ENCODE data around the gene TARS1. TPM values are rescaled to one million over a fixed set of nuclear protein-coding genes. Genes with fewer than 3 reads are reported as not detected.
"Not testable (repeated sequence)": the region's sequence is repeated elsewhere in the genome, so short reads cannot be mapped to it uniquely, and the experiment has no call there.

TARS1 gene
- polyA plus RNA-seq, 1 donor from 2014 or later = 88.7 TPM

DNA sequence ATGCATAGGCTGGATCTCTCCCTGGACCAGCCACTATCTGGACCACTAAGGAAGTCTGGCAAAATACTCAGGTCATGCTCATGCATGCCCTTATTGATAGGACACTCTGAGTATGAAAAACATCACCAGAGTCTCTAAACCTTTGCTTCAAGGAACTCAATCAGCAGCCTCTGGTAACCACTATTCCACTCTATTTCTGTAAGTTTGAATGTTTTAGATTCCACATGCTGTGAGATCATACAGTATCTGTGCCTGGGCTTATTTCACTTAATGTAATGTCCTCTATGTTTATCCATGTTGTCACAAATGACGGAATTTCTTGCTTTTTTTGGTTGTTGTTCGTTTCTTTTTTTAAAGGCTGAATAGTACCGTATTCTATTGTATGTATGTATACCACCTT lies 68.3 kb downstream of the TARS1 start:
- no peaks in the 10 kb centered on the region for H3K27me3 ChIP-seq (ENCODE audit: insufficient read depth, low read depth, low read length)
- H2AFZ ChIP-seq (ENCODE audit: low read depth, low read length) = no peak overlapping the region
- H3K4me2 ChIP-seq (ENCODE audit: low read length) = no peak overlapping the region
- H3K36me3 ChIP-seq (ENCODE audit: insufficient read depth, low read length) = no peaks in the 10 kb centered on the region
- no peak for TF ChIP-seq RAD21 (conservative IDR thresholded peaks at IDR 0.05)
- no peak for TF ChIP-seq MXI1 (conservative IDR thresholded peaks at IDR 0.05; ENCODE audit: poor library complexity, severe bottlenecking)
- TF ChIP-seq EP300 (conservative IDR thresholded peaks at IDR 0.05; ENCODE audit: poor library complexity, severe bottlenecking) = no peak
- no peak for TF ChIP-seq SMC3 (conservative IDR thresholded peaks at IDR 0.05; ENCODE audit: poor library complexity)
- TF ChIP-seq, protein P1, sequence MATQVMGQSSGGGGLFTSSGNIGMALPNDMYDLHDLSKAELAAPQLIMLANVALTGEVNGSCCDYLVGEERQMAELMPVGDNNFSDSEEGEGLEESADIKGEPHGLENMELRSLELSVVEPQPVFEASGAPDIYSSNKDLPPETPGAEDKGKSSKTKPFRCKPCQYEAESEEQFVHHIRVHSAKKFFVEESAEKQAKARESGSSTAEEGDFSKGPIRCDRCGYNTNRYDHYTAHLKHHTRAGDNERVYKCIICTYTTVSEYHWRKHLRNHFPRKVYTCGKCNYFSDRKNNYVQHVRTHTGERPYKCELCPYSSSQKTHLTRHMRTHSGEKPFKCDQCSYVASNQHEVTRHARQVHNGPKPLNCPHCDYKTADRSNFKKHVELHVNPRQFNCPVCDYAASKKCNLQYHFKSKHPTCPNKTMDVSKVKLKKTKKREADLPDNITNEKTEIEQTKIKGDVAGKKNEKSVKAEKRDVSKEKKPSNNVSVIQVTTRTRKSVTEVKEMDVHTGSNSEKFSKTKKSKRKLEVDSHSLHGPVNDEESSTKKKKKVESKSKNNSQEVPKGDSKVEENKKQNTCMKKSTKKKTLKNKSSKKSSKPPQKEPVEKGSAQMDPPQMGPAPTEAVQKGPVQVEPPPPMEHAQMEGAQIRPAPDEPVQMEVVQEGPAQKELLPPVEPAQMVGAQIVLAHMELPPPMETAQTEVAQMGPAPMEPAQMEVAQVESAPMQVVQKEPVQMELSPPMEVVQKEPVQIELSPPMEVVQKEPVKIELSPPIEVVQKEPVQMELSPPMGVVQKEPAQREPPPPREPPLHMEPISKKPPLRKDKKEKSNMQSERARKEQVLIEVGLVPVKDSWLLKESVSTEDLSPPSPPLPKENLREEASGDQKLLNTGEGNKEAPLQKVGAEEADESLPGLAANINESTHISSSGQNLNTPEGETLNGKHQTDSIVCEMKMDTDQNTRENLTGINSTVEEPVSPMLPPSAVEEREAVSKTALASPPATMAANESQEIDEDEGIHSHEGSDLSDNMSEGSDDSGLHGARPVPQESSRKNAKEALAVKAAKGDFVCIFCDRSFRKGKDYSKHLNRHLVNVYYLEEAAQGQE (IDR thresholded peaks at IDR 0.05; ENCODE audit: borderline replicate concordance) = no peak
- no peak for TF ChIP-seq TAF1 (IDR thresholded peaks at IDR 0.05; ENCODE audit: low read depth)
- TF ChIP-seq POLR2AphosphoS5 (IDR thresholded peaks at IDR 0.05) = no peak
- TF ChIP-seq, protein P2, sequence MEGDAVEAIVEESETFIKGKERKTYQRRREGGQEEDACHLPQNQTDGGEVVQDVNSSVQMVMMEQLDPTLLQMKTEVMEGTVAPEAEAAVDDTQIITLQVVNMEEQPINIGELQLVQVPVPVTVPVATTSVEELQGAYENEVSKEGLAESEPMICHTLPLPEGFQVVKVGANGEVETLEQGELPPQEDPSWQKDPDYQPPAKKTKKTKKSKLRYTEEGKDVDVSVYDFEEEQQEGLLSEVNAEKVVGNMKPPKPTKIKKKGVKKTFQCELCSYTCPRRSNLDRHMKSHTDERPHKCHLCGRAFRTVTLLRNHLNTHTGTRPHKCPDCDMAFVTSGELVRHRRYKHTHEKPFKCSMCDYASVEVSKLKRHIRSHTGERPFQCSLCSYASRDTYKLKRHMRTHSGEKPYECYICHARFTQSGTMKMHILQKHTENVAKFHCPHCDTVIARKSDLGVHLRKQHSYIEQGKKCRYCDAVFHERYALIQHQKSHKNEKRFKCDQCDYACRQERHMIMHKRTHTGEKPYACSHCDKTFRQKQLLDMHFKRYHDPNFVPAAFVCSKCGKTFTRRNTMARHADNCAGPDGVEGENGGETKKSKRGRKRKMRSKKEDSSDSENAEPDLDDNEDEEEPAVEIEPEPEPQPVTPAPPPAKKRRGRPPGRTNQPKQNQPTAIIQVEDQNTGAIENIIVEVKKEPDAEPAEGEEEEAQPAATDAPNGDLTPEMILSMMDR (IDR thresholded peaks at IDR 0.05; ENCODE audit: poor library complexity, severe bottlenecking) = no peak
- no peak for TF ChIP-seq EZH2 (IDR thresholded peaks at IDR 0.05; ENCODE audit: borderline replicate concordance, insufficient read depth, low read length, poor library complexity, severe bottlenecking)
- H3K9me3 ChIP-seq (ENCODE audit: low read length) = no peaks in the 10 kb centered on the region
- H3K27ac ChIP-seq (ENCODE audit: low read length) = no peak overlapping the region
- no peak overlapping the region for H3K4me3 ChIP-seq (ENCODE audit: low read length)
- no peak overlapping the region for H3K9ac ChIP-seq (ENCODE audit: low read length)
- H3K9me2 ChIP-seq (ENCODE audit: insufficient read depth, low read length) = no peaks in the 10 kb centered on the region
- H3K79me2 ChIP-seq (replicated peaks; ENCODE audit: insufficient read depth, low read length) = no peaks in the 10 kb centered on the region
- H3F3A ChIP-seq (ENCODE audit: insufficient read depth, low read length, poor library complexity, severe bottlenecking) = no peaks in the 10 kb centered on the region
- H4K20me1 ChIP-seq (ENCODE audit: insufficient read depth) = no peaks in the 10 kb centered on the region

DNA sequence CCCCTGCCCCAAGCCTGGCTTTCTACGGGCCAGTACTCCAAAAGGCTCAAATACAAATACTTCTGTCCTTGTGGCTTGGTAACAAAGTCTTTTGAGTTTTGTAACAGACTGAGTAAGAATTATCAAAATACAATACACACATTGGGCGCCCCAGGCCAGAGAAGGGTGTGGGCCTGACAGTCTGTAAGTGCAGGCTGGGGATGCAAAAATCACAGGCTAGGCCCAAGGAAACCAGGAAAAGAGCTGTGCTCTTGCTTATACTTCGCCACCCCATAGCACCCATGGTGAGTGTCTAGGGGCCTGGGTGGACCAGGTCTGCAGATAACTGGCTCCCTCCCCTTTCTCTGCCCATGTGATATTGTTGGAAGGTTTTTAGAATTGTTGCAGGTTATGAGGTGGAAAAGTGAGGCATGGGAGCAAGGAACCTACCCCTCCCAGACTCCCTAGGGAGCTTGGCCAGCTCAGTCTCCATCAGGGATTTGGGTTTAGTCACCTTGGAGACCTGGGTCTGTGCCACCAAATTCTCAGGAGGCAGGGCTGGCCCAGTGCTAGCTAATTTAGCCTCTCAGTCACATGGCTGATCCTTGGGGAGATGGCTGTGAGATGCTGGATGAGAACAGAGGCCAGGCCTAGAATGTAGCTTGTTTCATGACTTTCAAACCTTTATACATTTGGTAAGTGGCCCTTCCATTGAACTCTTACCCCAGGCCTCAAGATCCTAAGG lies 72.9 kb downstream of the TARS1 start:
- H3K4me2 ChIP-seq (ENCODE audit: low read length) = no peak overlapping the region
- H3K79me2 ChIP-seq (replicated peaks; ENCODE audit: insufficient read depth, low read length) = no peaks in the 10 kb centered on the region
- no peaks in the 10 kb centered on the region for H3K27me3 ChIP-seq (ENCODE audit: insufficient read depth, low read depth, low read length)
- H4K20me1 ChIP-seq (ENCODE audit: insufficient read depth) = no peaks in the 10 kb centered on the region
- no peak overlapping the region for H3K27ac ChIP-seq (ENCODE audit: low read length)
- H3K9me3 ChIP-seq (ENCODE audit: low read length) = no peaks in the 10 kb centered on the region
- no peaks in the 10 kb centered on the region for H3K9me2 ChIP-seq (ENCODE audit: insufficient read depth, low read length)
- no peaks in the 10 kb centered on the region for H3F3A ChIP-seq (ENCODE audit: insufficient read depth, low read length, poor library complexity, severe bottlenecking)
- TF ChIP-seq, protein P2 (IDR thresholded peaks at IDR 0.05; ENCODE audit: poor library complexity, severe bottlenecking) = no peak
- TF ChIP-seq RAD21 (conservative IDR thresholded peaks at IDR 0.05) (no peak), EZH2 (IDR thresholded peaks at IDR 0.05; ENCODE audit: borderline replicate concordance, insufficient read depth, low read length, poor library complexity, severe bottlenecking) (no peak), POLR2AphosphoS5 (IDR thresholded peaks at IDR 0.05) (no peak), EP300 (conservative IDR thresholded peaks at IDR 0.05; ENCODE audit: poor library complexity, severe bottlenecking) (no peak), TAF1 (IDR thresholded peaks at IDR 0.05; ENCODE audit: low read depth) (no peak), SMC3 (conservative IDR thresholded peaks at IDR 0.05; ENCODE audit: poor library complexity) (no peak), MXI1 (conservative IDR thresholded peaks at IDR 0.05; ENCODE audit: poor library complexity, severe bottlenecking) (no peak)
- TF ChIP-seq, protein P1 (IDR thresholded peaks at IDR 0.05; ENCODE audit: borderline replicate concordance) = no peak
- H2AFZ ChIP-seq (ENCODE audit: low read depth, low read length) = no peak overlapping the region
- H3K9ac ChIP-seq (ENCODE audit: low read length) = no peak overlapping the region
- H3K36me3 ChIP-seq (ENCODE audit: insufficient read depth, low read length) = no peaks in the 10 kb centered on the region
- H3K4me3 ChIP-seq (ENCODE audit: low read length) = no peak overlapping the region

DNA sequence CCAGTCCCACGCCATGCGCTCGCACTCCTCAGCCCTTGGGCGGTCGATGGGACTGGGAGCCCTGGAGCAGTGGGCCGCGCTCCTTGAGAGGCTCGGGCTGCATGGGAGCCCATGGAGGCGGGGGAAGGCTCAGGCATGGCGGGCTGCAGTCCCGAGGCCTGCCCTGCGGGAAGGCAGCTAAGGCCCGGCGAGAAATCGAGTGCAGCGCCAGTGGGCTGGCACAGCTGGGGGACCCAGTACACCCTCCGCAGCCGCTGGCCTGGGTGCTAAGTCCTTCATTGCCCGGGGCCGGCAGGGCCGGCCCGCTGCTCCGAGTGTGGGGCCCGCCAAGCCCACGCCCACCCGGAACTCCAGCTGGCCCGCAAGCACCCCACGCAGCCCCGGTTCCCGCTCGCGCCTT lies 74.6 kb downstream of the TARS1 start:
- H4K20me1 ChIP-seq (ENCODE audit: insufficient read depth); H3K4me3 ChIP-seq (ENCODE audit: low read length); H3K9me2 ChIP-seq (ENCODE audit: insufficient read depth, low read length); H3K27me3 ChIP-seq (ENCODE audit: insufficient read depth, low read depth, low read length); H3F3A ChIP-seq (ENCODE audit: insufficient read depth, low read length, poor library complexity, severe bottlenecking); H3K9ac ChIP-seq (ENCODE audit: low read length); H3K79me2 ChIP-seq (replicated peaks; ENCODE audit: insufficient read depth, low read length); H3K36me3 ChIP-seq (ENCODE audit: insufficient read depth, low read length); H3K27ac ChIP-seq (ENCODE audit: low read length); H3K4me2 ChIP-seq (ENCODE audit: low read length); H3K9me3 ChIP-seq (ENCODE audit: low read length); H2AFZ ChIP-seq (ENCODE audit: low read depth, low read length): not testable (repeated sequence)

Data from neural cell (in vitro differentiated cells).